ENCODE measurements around the gene AVEN. TPM values are rescaled to one million over a fixed set of nuclear protein-coding genes. Genes with fewer than 3 reads are reported as not detected.

AVEN gene, protein sequence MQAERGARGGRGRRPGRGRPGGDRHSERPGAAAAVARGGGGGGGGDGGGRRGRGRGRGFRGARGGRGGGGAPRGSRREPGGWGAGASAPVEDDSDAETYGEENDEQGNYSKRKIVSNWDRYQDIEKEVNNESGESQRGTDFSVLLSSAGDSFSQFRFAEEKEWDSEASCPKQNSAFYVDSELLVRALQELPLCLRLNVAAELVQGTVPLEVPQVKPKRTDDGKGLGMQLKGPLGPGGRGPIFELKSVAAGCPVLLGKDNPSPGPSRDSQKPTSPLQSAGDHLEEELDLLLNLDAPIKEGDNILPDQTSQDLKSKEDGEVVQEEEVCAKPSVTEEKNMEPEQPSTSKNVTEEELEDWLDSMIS
- 20.2 to 24.1 TPM (median 23.1 TPM) in 5 replicates for total RNA-seq (2022; extraction: Qiagen RNA extraction)

DNA sequence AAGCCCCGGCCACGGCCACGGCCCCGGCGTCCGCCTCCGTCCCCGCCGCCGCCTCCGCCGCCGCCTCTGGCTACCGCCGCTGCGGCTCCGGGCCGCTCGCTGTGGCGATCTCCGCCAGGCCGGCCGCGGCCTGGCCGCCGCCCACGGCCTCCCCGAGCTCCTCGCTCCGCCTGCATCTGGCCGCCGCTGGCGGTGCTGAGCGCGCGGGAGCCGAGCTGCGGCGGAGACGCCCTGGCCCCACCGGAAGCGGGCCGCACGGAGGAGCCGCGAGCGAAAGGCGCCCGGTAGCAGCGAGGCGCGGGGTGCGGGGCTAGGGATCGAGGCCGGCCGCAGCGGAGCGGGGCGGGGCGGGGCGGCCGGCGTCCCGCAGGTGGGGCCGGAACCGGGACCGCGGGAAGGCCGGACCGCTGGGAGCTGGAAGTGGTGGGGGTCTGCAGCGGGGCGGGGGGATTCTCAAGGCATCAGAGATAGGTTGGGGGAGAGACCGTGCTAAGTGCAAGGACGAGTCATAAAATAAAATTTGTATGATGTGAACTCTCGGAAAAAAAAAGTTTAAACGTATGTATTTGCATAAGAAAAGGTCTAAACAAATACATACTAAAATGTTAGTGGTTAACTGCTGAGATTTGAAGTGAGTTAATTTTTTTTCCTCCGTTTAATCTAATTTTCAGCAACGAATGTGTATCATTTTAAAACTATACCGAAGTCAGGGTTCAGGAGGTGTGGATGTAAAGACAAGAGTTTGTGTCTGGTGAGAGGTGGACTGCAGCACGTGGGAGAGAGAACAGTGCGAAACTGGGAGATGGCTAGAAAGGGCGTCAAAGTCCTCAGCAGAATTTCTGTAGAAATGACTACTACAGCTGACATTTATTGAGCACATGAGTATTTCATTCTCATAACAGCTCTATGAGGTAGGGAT lies at the start of gene AVEN:
AVEN (minus strand) TSS at position 334 of the 919 bp plus-strand sequence; CDS start at position 176, 158 bp downstream.

GRCh38 chr15:33968224-33968623 lies 70.8 kb downstream of the AVEN start, which contains the start of gene CHRM5:
Gene CHRM5, plus strand, starts transcription at chr15:33968497. Its CDS starts 94,221 bp downstream, at chr15:34062718.

Other genes with a start within 250 kb of the AVEN start
- gene CHRM5, start 70.7 kb downstream of the AVEN start, total RNA-seq (2022; extraction: Qiagen RNA extraction), result 0.02 to 0.05 TPM (median 0.03 TPM) in 3 of 5 replicates, not detected in the others
- gene EMC7, start 62.7 kb upstream of the AVEN start, total RNA-seq (2022; extraction: Qiagen RNA extraction), result 130 to 152 TPM (median 142 TPM) in 5 replicates
- 1.2 to 1.9 TPM (median 1.5 TPM) in 5 replicates for gene PGBD4, start 62.9 kb upstream of the AVEN start, total RNA-seq (2022; extraction: Qiagen RNA extraction)
- 27.1 to 33.8 TPM (median 31.7 TPM) in 5 replicates for gene KATNBL1, start 170.9 kb upstream of the AVEN start, total RNA-seq (2022; extraction: Qiagen RNA extraction)
- 195 to 211 TPM (median 200 TPM) in 5 replicates for gene EMC4, start 185.8 kb upstream of the AVEN start, total RNA-seq (2022; extraction: Qiagen RNA extraction)